Esophagus squamous epithelium (tissue), 4 donors: Measurements from ENCODE around the gene SUPT3H.

ENCODE experiments used
- POLR2A ChIP-seq, 4 donors: fragments of 450-650 bp; IDR thresholded peaks; one replicate each; pipeline ENCODE4 v1.6.1; 2017; ENCODE audit warnings: antibody characterized with exemption in 4 of 4, mild to moderate bottlenecking in 4 of 4, moderate library complexity in 3 of 4
- TF ChIP-seq, protein P1 (sequence below), 6 experiments: fragments of 450-650 bp in 4 of 6; fragments of 200-600 bp in 2 of 6; sonication (generic) in 2 of 6; IDR thresholded peaks; one replicate each; pipeline ENCODE4 v1.5.1; 2016 to 2019; ENCODE audit warnings: antibody characterized with exemption in 6 of 6, mild to moderate bottlenecking in 4 of 6, moderate library complexity in 4 of 6

GRCh38 chr6:44921798-44922197 is 455.9 kb downstream of the SUPT3H start:
- TF ChIP-seq POLR2A (IDR thresholded peaks at IDR 0.05), result no peak
- TF ChIP-seq, protein P1, sequence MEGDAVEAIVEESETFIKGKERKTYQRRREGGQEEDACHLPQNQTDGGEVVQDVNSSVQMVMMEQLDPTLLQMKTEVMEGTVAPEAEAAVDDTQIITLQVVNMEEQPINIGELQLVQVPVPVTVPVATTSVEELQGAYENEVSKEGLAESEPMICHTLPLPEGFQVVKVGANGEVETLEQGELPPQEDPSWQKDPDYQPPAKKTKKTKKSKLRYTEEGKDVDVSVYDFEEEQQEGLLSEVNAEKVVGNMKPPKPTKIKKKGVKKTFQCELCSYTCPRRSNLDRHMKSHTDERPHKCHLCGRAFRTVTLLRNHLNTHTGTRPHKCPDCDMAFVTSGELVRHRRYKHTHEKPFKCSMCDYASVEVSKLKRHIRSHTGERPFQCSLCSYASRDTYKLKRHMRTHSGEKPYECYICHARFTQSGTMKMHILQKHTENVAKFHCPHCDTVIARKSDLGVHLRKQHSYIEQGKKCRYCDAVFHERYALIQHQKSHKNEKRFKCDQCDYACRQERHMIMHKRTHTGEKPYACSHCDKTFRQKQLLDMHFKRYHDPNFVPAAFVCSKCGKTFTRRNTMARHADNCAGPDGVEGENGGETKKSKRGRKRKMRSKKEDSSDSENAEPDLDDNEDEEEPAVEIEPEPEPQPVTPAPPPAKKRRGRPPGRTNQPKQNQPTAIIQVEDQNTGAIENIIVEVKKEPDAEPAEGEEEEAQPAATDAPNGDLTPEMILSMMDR (IDR thresholded peaks at IDR 0.05), result no peak
